Measurements from ENCODE around the gene PLPP6. TPM values are rescaled to one million over a fixed set of nuclear protein-coding genes. Genes with fewer than 3 reads are reported as not detected.

PLPP6 gene
- total and polyA plus RNA-seq, 2 donors (not counting 3 experiments of a cell fraction or from before 2014, with no cell fraction given), result 6.3 to 6.4 TPM

- intact Hi-C loops (cut with micrococcal nuclease), result loop anchor here (1.0 to 2.0 kb wide), 5 partner anchors 18 to 327 kb away; partner anchors contain the start of gene CDC37L1
- FAIRE-seq, result no peak
- no TSS peak for BruUV-seq (replicated peaks)
These were observed 483 bp upstream of the PLPP6 start for GRCh38 chr9:4661611-4662010.

More at GRCh38 chr9:4661611-4662010, 483 bp upstream of the PLPP6 start:
- Histone ChIP-seq H3K9me1 (replicated peaks; ENCODE audit: control insufficient read depth, extremely low read depth, insufficient read depth, low read length) (no peaks in the 10 kb centered on the region), H3K4me2 (ENCODE audit: insufficient read depth, low read length) (peak overlapping the region; percentile 82), H3K79me2 (ENCODE audit: control insufficient read depth, insufficient read depth, low read length) (no peaks in the 10 kb centered on the region), H3K27me3 (ENCODE audit: control insufficient read depth in 2 of 2, insufficient read depth in 2 of 2, low read length in 2 of 2) (no peaks in the 10 kb centered on the region), H3K36me3 (ENCODE audit: control insufficient read depth in 2 of 2, extremely low read depth in 1 of 2, insufficient read depth in 2 of 2, low read length in 2 of 2) (no peaks in the 10 kb centered on the region), H3K27ac (ENCODE audit: insufficient read depth, low read depth, low read length) (peak overlapping the region; percentile 10), H2AFZ (ENCODE audit: low read depth, low read length) (peak overlapping the region; percentile 79), H4K20me1 (replicated peaks; ENCODE audit: control insufficient read depth, extremely low read depth, insufficient read depth, low read length) (no peaks in the 10 kb centered on the region), H3K9ac (replicated peaks; ENCODE audit: extremely low read depth, insufficient read depth, low read length) (peak overlapping the region; percentile 64), H3K4me1 (ENCODE audit: control insufficient read depth, extremely low read depth, insufficient read depth, low read length) (peaks cover 32% of the 10 kb centered on the region), H3K9me3 (replicated peaks; ENCODE audit: control insufficient read depth, insufficient read depth, low read length) (no peaks in the 10 kb centered on the region), H3K4me3 (replicated peaks in 1 of 3; ENCODE audit: insufficient read depth in 1 of 3, low read depth in 1 of 3, low read length in 3 of 3) (peak overlapping the region; percentile 57 to 81 (median 71))
- POLR2A ChIA-PET, result no interaction called here
- dilution Hi-C loops (cut with MboI; ENCODE audit: extremely low pct_ligation_motif_present, low sequenced_read_pairs), result no loop called here
- CTCF ChIA-PET, result no interaction called here
- TF ChIP-seq MYC (IDR thresholded peaks at IDR 0.05; ENCODE audit: low read depth, low read length) (no peak), CTCF (IDR thresholded peaks at IDR 0.05; ENCODE audit: extremely low read depth in 1 of 2, insufficient read depth in 1 of 2, low read depth in 1 of 2, low read length in 2 of 2) (no peak), POLR2AphosphoS5 (IDR thresholded peaks at IDR 0.05; ENCODE audit: insufficient read depth, low read depth, low read length) (no peak)
- peak; percentile 2 for DNase-seq (ENCODE audit: low read depth, low spot score)
